ENCODE results near the gene NIM1K. TPM values are rescaled to one million over a fixed set of nuclear protein-coding genes. Genes with fewer than 3 reads are reported as not detected.
"Not testable (repeated sequence)": the region's sequence is repeated elsewhere in the genome, so short reads cannot be mapped to it uniquely, and the experiment has no call there.

The NIM1K gene
- total and polyA plus RNA-seq, 4 experiments from 2014 or later: 0.24 to 0.40 (median 0.27) TPM

GRCh38 chr5:43304525-43304924 lies 112.5 kb downstream of the NIM1K start:
- Histone ChIP-seq H3K9me3 (ENCODE audit: control insufficient read depth in 1 of 2, low read length in 2 of 2) (no peaks in the 10 kb centered on the region), H3K27ac (ENCODE audit: low read depth, low read length) (no peak overlapping the region), H3K27me3 (ENCODE audit: insufficient read depth, low read length) (no peaks in the 10 kb centered on the region), H3K4me3 (ENCODE audit: low read length in 2 of 2) (no peak overlapping the region), H3K36me3 (ENCODE audit: insufficient read depth, low read length) (no peaks in the 10 kb centered on the region), H3K4me1 (ENCODE audit: insufficient read depth, low read length) (peaks cover 7% of the 10 kb centered on the region)
- POLR2A ChIA-PET (ENCODE audit: partially characterized antibody): interaction anchor here (0.7 to 1.3 kb wide), 3 partner anchors 8 to 59 kb away, joined by 3 to 5 read pairs (median 3); partner anchors contain the start of gene HMGCS1
- Mint-ChIP-seq H3K27ac (peak overlapping the region in 1 of 7 donors; percentile 13), H3K27me3 (no peaks in the 10 kb centered on the region), H3K9me3 (peaks cover 0 to 2% (median 0%) of the 10 kb centered on the region in 8 donors), H3K36me3 (peaks cover 2 to 13% of the 10 kb centered on the region in 2 donors), H3K4me1 (peaks cover 20 to 46% (median 36%) of the 10 kb centered on the region in 4 donors), H3K4me3 (peak overlapping the region in 3 of 8 donors; percentile 6 to 39 (median 12))
- CTCF ChIA-PET (ENCODE audit: partially characterized antibody): interaction anchor here (0.7 to 2.3 kb wide), 6 partner anchors 9 to 396 kb away, joined by 3 to 14 read pairs (median 3); partner anchors contain the start of gene HMGCS1
- DNase-seq: peak in 1 of 5 donors; percentile 17
- intact Hi-C loops (cut with micrococcal nuclease): no loop called here

- H3K36me3 ChIP-seq (ENCODE audit: insufficient read depth, low read length): no peaks in the 10 kb centered on the region
- Mint-ChIP-seq H3K27ac (peak overlapping the region in 4 of 7 donors; percentile 15 to 78 (median 46)), H3K4me3 (no peak overlapping the region), H3K4me1 (peaks cover 21 to 48% (median 33%) of the 10 kb centered on the region in 4 donors), H3K27me3 (no peaks in the 10 kb centered on the region), H3K36me3 (peaks cover 0 to 10% of the 10 kb centered on the region in 2 donors), H3K9me3 (no peaks in the 10 kb centered on the region)
- ChIA-PET CTCF (ENCODE audit: partially characterized antibody) (interaction anchor here (0.6 to 2.3 kb wide), 13 partner anchors 12 to 400 kb away, joined by 3 to 14 read pairs (median 3); partner anchors contain the start of gene TMEM267), POLR2A (ENCODE audit: partially characterized antibody) (interaction anchor here (0.6 to 1.8 kb wide), 4 partner anchors 8 to 270 kb away, joined by 3 to 7 read pairs (median 3); partner anchors contain the start of genes TMEM267 and ZNF131)
- no peaks in the 10 kb centered on the region for H3K9me3 ChIP-seq (ENCODE audit: control insufficient read depth in 1 of 2, low read length in 2 of 2)
- no peaks in the 10 kb centered on the region for H3K27me3 ChIP-seq (ENCODE audit: insufficient read depth, low read length)
- H3K4me1 ChIP-seq (ENCODE audit: insufficient read depth, low read length): peaks cover 7% of the 10 kb centered on the region
- no peak overlapping the region for H3K27ac ChIP-seq (ENCODE audit: low read depth, low read length)
- no peak overlapping the region for H3K4me3 ChIP-seq (ENCODE audit: low read length in 2 of 2)
- peak; percentile 37 to 52 (median 46) for DNase-seq
- intact Hi-C loops (cut with micrococcal nuclease): loop anchor here (1.0 kb wide), 2 partner anchors 232 to 397 kb away; no protein-coding TSS in a partner anchor
Observed at GRCh38 chr5:43305948-43306565, 114.0 kb downstream of the NIM1K start.

GRCh38 chr5:43306954-43307353 lies 114.9 kb downstream of the NIM1K start:
- H3K27me3 ChIP-seq (ENCODE audit: insufficient read depth, low read length); H3K9me3 Mint-ChIP-seq; H3K4me3 ChIP-seq (ENCODE audit: low read length in 2 of 2); H3K36me3 ChIP-seq (ENCODE audit: insufficient read depth, low read length); H3K27me3 Mint-ChIP-seq; H3K27ac ChIP-seq (ENCODE audit: low read depth, low read length); DNase-seq; H3K4me3 Mint-ChIP-seq; POLR2A ChIA-PET (ENCODE audit: partially characterized antibody); H3K9me3 ChIP-seq (ENCODE audit: control insufficient read depth in 1 of 2, low read length in 2 of 2); H3K36me3 Mint-ChIP-seq: not testable (repeated sequence)
- CTCF ChIA-PET (ENCODE audit: partially characterized antibody): interaction anchor here (1.0 to 1.5 kb wide), 5 partner anchors 13 to 235 kb away, joined by 3 to 12 read pairs (median 4); partner anchors contain the start of gene TMEM267
- peak overlapping the region in 2 of 7 donors; percentile 57 to 70 for H3K27ac Mint-ChIP-seq
- peaks cover 14% of the 10 kb centered on the region for H3K4me1 ChIP-seq (ENCODE audit: insufficient read depth, low read length)
- intact Hi-C loops (cut with micrococcal nuclease): loop anchor here (1.0 kb wide), 2 partner anchors 233 to 398 kb away; no protein-coding TSS in a partner anchor
- H3K4me1 Mint-ChIP-seq: peaks cover 19 to 46% (median 31%) of the 10 kb centered on the region in 4 donors

- Histone ChIP-seq H3K36me3 (ENCODE audit: insufficient read depth, low read length) (no peaks in the 10 kb centered on the region), H3K9me3 (ENCODE audit: control insufficient read depth in 1 of 2, low read length in 2 of 2) (no peaks in the 10 kb centered on the region), H3K27ac (ENCODE audit: low read depth, low read length) (no peak overlapping the region), H3K4me1 (ENCODE audit: insufficient read depth, low read length) (peaks cover 26% of the 10 kb centered on the region), H3K27me3 (ENCODE audit: insufficient read depth, low read length) (no peaks in the 10 kb centered on the region), H3K4me3 (ENCODE audit: low read length in 2 of 2) (no peak overlapping the region)
- POLR2A ChIA-PET (ENCODE audit: partially characterized antibody): interaction anchor here (1.2 kb wide), 1 partner anchor 175 kb away, joined by 3 read pairs; the partner anchor contains the start of gene TMEM267
- Mint-ChIP-seq H3K27me3 (no peaks in the 10 kb centered on the region), H3K4me1 (peaks cover 24 to 50% (median 36%) of the 10 kb centered on the region in 4 donors), H3K4me3 (no peak overlapping the region), H3K27ac (peak overlapping the region in 3 of 7 donors; percentile 3 to 66 (median 53)), H3K9me3 (no peaks in the 10 kb centered on the region), H3K36me3 (peaks cover 0 to 7% of the 10 kb centered on the region in 2 donors)
- DNase-seq: no peak
- intact Hi-C loops (cut with micrococcal nuclease): no loop called here
- CTCF ChIA-PET (ENCODE audit: partially characterized antibody): interaction anchor here (1.5 kb wide), 1 partner anchor 399 kb away, joined by 3 read pairs; no protein-coding TSS in a partner anchor
Observed at GRCh38 chr5:43309122-43309521, 117.1 kb downstream of the NIM1K start.

GRCh38 chr5:43309637-43310036 lies 117.6 kb downstream of the NIM1K start:
- ChIA-PET CTCF (ENCODE audit: partially characterized antibody) (no interaction called here), POLR2A (ENCODE audit: partially characterized antibody) (interaction anchor here (1.2 kb wide), 1 partner anchor 174 kb away, joined by 3 read pairs; the partner anchor contains the start of gene TMEM267)
- Mint-ChIP-seq H3K27me3 (no peaks in the 10 kb centered on the region), H3K27ac (peak overlapping the region in 3 of 7 donors; percentile 3 to 31 (median 17)), H3K36me3 (peaks cover 0 to 7% of the 10 kb centered on the region in 2 donors), H3K4me3 (peak overlapping the region in 1 of 8 donors; percentile 21), H3K9me3 (no peaks in the 10 kb centered on the region), H3K4me1 (peaks cover 21 to 46% (median 33%) of the 10 kb centered on the region in 4 donors)
- Histone ChIP-seq H3K27ac (ENCODE audit: low read depth, low read length) (no peak overlapping the region), H3K27me3 (ENCODE audit: insufficient read depth, low read length) (no peaks in the 10 kb centered on the region), H3K4me1 (ENCODE audit: insufficient read depth, low read length) (peaks cover 25% of the 10 kb centered on the region), H3K4me3 (ENCODE audit: low read length in 2 of 2) (no peak overlapping the region), H3K9me3 (ENCODE audit: control insufficient read depth in 1 of 2, low read length in 2 of 2) (no peaks in the 10 kb centered on the region), H3K36me3 (ENCODE audit: insufficient read depth, low read length) (no peaks in the 10 kb centered on the region)
- intact Hi-C loops (cut with micrococcal nuclease): loop anchor here (5.0 kb wide), 1 partner anchor 293 kb away; the partner anchor contains the start of gene NNT
- no peak for DNase-seq

GRCh38 chr5:43312076-43312661 lies 120.1 kb downstream of the NIM1K start:
- peaks cover 19 to 39% (median 26%) of the 10 kb centered on the region in 4 donors for H3K4me1 Mint-ChIP-seq

More at GRCh38 chr5:43312076-43312661, 120.1 kb downstream of the NIM1K start:
- Histone ChIP-seq H3K9me3 (ENCODE audit: control insufficient read depth in 1 of 2, low read length in 2 of 2) (no peaks in the 10 kb centered on the region), H3K36me3 (ENCODE audit: insufficient read depth, low read length) (no peaks in the 10 kb centered on the region), H3K4me3 (ENCODE audit: low read length in 2 of 2) (peak overlapping the region in 1 of 2 donors; percentile 96), H3K4me1 (ENCODE audit: insufficient read depth, low read length) (peaks cover 21% of the 10 kb centered on the region), H3K27me3 (ENCODE audit: insufficient read depth, low read length) (no peaks in the 10 kb centered on the region), H3K27ac (ENCODE audit: low read depth, low read length) (peak overlapping the region; percentile 95)
- ChIA-PET POLR2A (ENCODE audit: partially characterized antibody) (interaction anchor here (0.7 to 4.0 kb wide), 19 partner anchors 8 to 363 kb away, joined by 3 to 107 read pairs (median 15); partner anchors contain the start of genes C5orf34, NNT, TMEM267 and ZNF131), CTCF (ENCODE audit: partially characterized antibody) (interaction anchor here (0.9 to 4.3 kb wide), 12 partner anchors 9 to 403 kb away, joined by 3 to 40 read pairs (median 7); partner anchors contain the start of genes TMEM267 and ZNF131)
- Mint-ChIP-seq H3K27ac (peak overlapping the region; percentile 78 to 99 (median 98)), H3K27me3 (no peaks in the 10 kb centered on the region), H3K36me3 (peaks cover 0 to 5% of the 10 kb centered on the region in 2 donors), H3K9me3 (no peaks in the 10 kb centered on the region), H3K4me3 (peak overlapping the region; percentile 95 to 99 (median 98))
- DNase-seq: no peak
- intact Hi-C loops (cut with micrococcal nuclease): loop anchor here (2.0 to 5.0 kb wide), 8 partner anchors 77 to 1497 kb away; partner anchors contain the start of genes FBXO4, MRPS30 and NNT

Data from CD4-positive, alpha-beta memory T cell (primary cell).